Stimulated activated CD4-positive, alpha-beta T cell treated with anti-CD3 and anti-CD28 coated beads, Interleukin-15, amount 100 ng/mL, for 1 hour (primary cell): ENCODE measurements around the gene KLF15.

Experiments
- DNase-seq, 2 donors: peaks; one replicate each; pipeline ENCODE4 v3.0.0-alpha.2; 2020; ENCODE audit warnings: low read depth in 1 of 2, low spot score in 1 of 2

Gene KLF15

GRCh38 chr3:126364130-126364695 is 7.0 kb upstream of the KLF15 start:
- DNase-seq, result no peak

- no peak for DNase-seq
These were observed 4.0 kb upstream of the KLF15 start for GRCh38 chr3:126361211-126361610.

- no peak for DNase-seq
These were observed 3.5 kb upstream of the KLF15 start for GRCh38 chr3:126360714-126361060.

GRCh38 chr3:126360046-126360713 is 3.0 kb upstream of the KLF15 start:
- DNase-seq, result no peak

GRCh38 chr3:126358816-126359181 is 1.6 kb upstream of the KLF15 start:
- no peak for DNase-seq

- no peak for DNase-seq
These were observed 1.0 kb upstream of the KLF15 start for GRCh38 chr3:126358038-126358815.

GRCh38 chr3:126356373-126357264 is 589 bp downstream of the KLF15 start:
- DNase-seq, result no peak

GRCh38 chr3:126355777-126356372 is 1.3 kb downstream of the KLF15 start:
- DNase-seq, result no peak

GRCh38 chr3:126355251-126355650 is 2.0 kb downstream of the KLF15 start:
- DNase-seq, result no peak

GRCh38 chr3:126354776-126355175 is 2.4 kb downstream of the KLF15 start:
- DNase-seq, result no peak

GRCh38 chr3:126353694-126354321 is 3.4 kb downstream of the KLF15 start:
- DNase-seq, result no peak

GRCh38 chr3:126352476-126353454 is 4.4 kb downstream of the KLF15 start:
- DNase-seq, result no peak

- DNase-seq, result no peak
These were observed 5.3 kb downstream of the KLF15 start for GRCh38 chr3:126351771-126352475.

GRCh38 chr3:126351086-126351770 is 6.0 kb downstream of the KLF15 start:
- no peak for DNase-seq

- DNase-seq, result no peak
These were observed 6.6 kb downstream of the KLF15 start for GRCh38 chr3:126350502-126351085.

GRCh38 chr3:126349611-126350501 is 7.4 kb downstream of the KLF15 start:
- peak in 1 of 2 donors; percentile 0 for DNase-seq

- DNase-seq, result no peak
These were observed 8.1 kb downstream of the KLF15 start for GRCh38 chr3:126349071-126349470.
